Dendritic cell treated with granulocyte-macrophage colony-stimulating factor and Interleukin-4, amounts not matched to agents 40 ng/mL and 50 ng/mL, for 4 days (primary cell): ENCODE results near the gene CCDC183.
"Not testable (repeated sequence)": the region's sequence is repeated elsewhere in the genome, so short reads cannot be mapped to it uniquely, and the experiment has no call there.

Experiments used
- H3K27ac Mint-ChIP-seq: one replicate; pipeline ENCODE4 v1.8.0; 2022; ENCODE audit warnings: mild to moderate bottlenecking, mixed read lengths
- H3K27me3 Mint-ChIP-seq: one replicate; pipeline ENCODE4 v1.8.0; 2022; ENCODE audit warnings: mild to moderate bottlenecking, mixed read lengths
- H3K36me3 Mint-ChIP-seq: one replicate; pipeline ENCODE4 v1.8.0; 2022; ENCODE audit warnings: low read depth, mixed read lengths
- H3K4me1 Mint-ChIP-seq: one replicate; pipeline ENCODE4 v1.8.0; 2022; ENCODE audit warnings: low read depth, mixed read lengths
- H3K4me3 Mint-ChIP-seq: one replicate; pipeline ENCODE4 v1.8.0; 2022; ENCODE audit warnings: mild to moderate bottlenecking, moderate library complexity, mixed read lengths
- H3K9me3 Mint-ChIP-seq: one replicate; pipeline ENCODE4 v1.8.0; 2022; ENCODE audit warnings: mixed read lengths
- intact Hi-C: fragments of 100-400 bp; cut with micrococcal nuclease; formaldehyde crosslinking; loops from one replicate; pipeline ENCODE4 v1.15.0; 2022

Gene CCDC183

GRCh38 chr9:136756134-136756438 lies 40.1 kb upstream of the CCDC183 start:
- H3K27ac Mint-ChIP-seq, result no peak overlapping the region
- peaks cover 9% of the 10 kb centered on the region for H3K36me3 Mint-ChIP-seq
- H3K9me3 Mint-ChIP-seq, result peaks cover 36% of the 10 kb centered on the region
- H3K4me3 Mint-ChIP-seq, result no peak overlapping the region
- peaks cover 29% of the 10 kb centered on the region for H3K27me3 Mint-ChIP-seq
- intact Hi-C loops, result no loop called here
- H3K4me1 Mint-ChIP-seq, result no peaks in the 10 kb centered on the region

- Mint-ChIP-seq H3K4me3 (no peak overlapping the region), H3K4me1 (no peaks in the 10 kb centered on the region), H3K27ac (no peak overlapping the region), H3K9me3 (peaks cover 30% of the 10 kb centered on the region), H3K27me3 (peaks cover 31% of the 10 kb centered on the region), H3K36me3 (peaks cover 9% of the 10 kb centered on the region)
- intact Hi-C loops, result no loop called here
Measured at GRCh38 chr9:136756836-136757235, 39.3 kb upstream of the CCDC183 start.

GRCh38 chr9:136757328-136757727 lies 38.8 kb upstream of the CCDC183 start:
- H3K4me3 Mint-ChIP-seq, result no peak overlapping the region
- no peaks in the 10 kb centered on the region for H3K4me1 Mint-ChIP-seq
- peaks cover 25% of the 10 kb centered on the region for H3K9me3 Mint-ChIP-seq
- peaks cover 28% of the 10 kb centered on the region for H3K27me3 Mint-ChIP-seq
- peaks cover 9% of the 10 kb centered on the region for H3K36me3 Mint-ChIP-seq
- no peak overlapping the region for H3K27ac Mint-ChIP-seq
- intact Hi-C loops, result no loop called here

- no peaks in the 10 kb centered on the region for H3K4me1 Mint-ChIP-seq
- intact Hi-C loops, result no loop called here
- no peak overlapping the region for H3K27ac Mint-ChIP-seq
- H3K4me3 Mint-ChIP-seq, result no peak overlapping the region
- H3K9me3 Mint-ChIP-seq, result peaks cover 20% of the 10 kb centered on the region
- H3K27me3 Mint-ChIP-seq, result peaks cover 25% of the 10 kb centered on the region
- H3K36me3 Mint-ChIP-seq, result peaks cover 9% of the 10 kb centered on the region
Measured at GRCh38 chr9:136757751-136758140, 38.4 kb upstream of the CCDC183 start.

GRCh38 chr9:136759001-136759400 lies 37.1 kb upstream of the CCDC183 start:
- intact Hi-C loops, result no loop called here
- Mint-ChIP-seq H3K27ac (no peak overlapping the region), H3K9me3 (peaks cover 17% of the 10 kb centered on the region), H3K27me3 (peaks cover 32% of the 10 kb centered on the region), H3K36me3 (peaks cover 9% of the 10 kb centered on the region), H3K4me3 (no peak overlapping the region), H3K4me1 (no peaks in the 10 kb centered on the region)

- H3K4me1 Mint-ChIP-seq, result no peaks in the 10 kb centered on the region
- H3K27me3 Mint-ChIP-seq, result peaks cover 30% of the 10 kb centered on the region
- H3K9me3 Mint-ChIP-seq, result peaks cover 17% of the 10 kb centered on the region
- intact Hi-C loops, result no loop called here
- no peak overlapping the region for H3K4me3 Mint-ChIP-seq
- no peak overlapping the region for H3K27ac Mint-ChIP-seq
- peaks cover 9% of the 10 kb centered on the region for H3K36me3 Mint-ChIP-seq
Measured at GRCh38 chr9:136759436-136760325, 36.5 kb upstream of the CCDC183 start.

GRCh38 chr9:136760424-136760823 lies 35.7 kb upstream of the CCDC183 start:
- Mint-ChIP-seq H3K4me3 (no peak overlapping the region), H3K36me3 (peaks cover 8% of the 10 kb centered on the region), H3K9me3 (peaks cover 13% of the 10 kb centered on the region), H3K27ac (no peak overlapping the region), H3K27me3 (peaks cover 27% of the 10 kb centered on the region), H3K4me1 (no peaks in the 10 kb centered on the region)
- intact Hi-C loops, result no loop called here

GRCh38 chr9:136760834-136761544 lies 35.1 kb upstream of the CCDC183 start:
- H3K4me3 Mint-ChIP-seq, H3K27ac Mint-ChIP-seq, H3K36me3 Mint-ChIP-seq, H3K4me1 Mint-ChIP-seq, H3K9me3 Mint-ChIP-seq, intact Hi-C loops: not testable (repeated sequence)
- peaks cover 25% of the 10 kb centered on the region for H3K27me3 Mint-ChIP-seq

- peaks cover 2% of the 10 kb centered on the region for H3K9me3 Mint-ChIP-seq
- H3K27me3 Mint-ChIP-seq, result peaks cover 27% of the 10 kb centered on the region
- H3K27ac Mint-ChIP-seq, result no peak overlapping the region
- intact Hi-C loops, result no loop called here
- no peaks in the 10 kb centered on the region for H3K4me1 Mint-ChIP-seq
- H3K4me3 Mint-ChIP-seq, result no peak overlapping the region
- no peaks in the 10 kb centered on the region for H3K36me3 Mint-ChIP-seq
Measured at GRCh38 chr9:136761545-136761981, 34.6 kb upstream of the CCDC183 start.

GRCh38 chr9:136762221-136762691 lies 33.9 kb upstream of the CCDC183 start:
- Mint-ChIP-seq H3K36me3 (no peaks in the 10 kb centered on the region), H3K27ac (no peak overlapping the region), H3K4me3 (no peak overlapping the region), H3K27me3 (peaks cover 30% of the 10 kb centered on the region), H3K9me3 (no peaks in the 10 kb centered on the region), H3K4me1 (no peaks in the 10 kb centered on the region)
- intact Hi-C loops, result no loop called here

GRCh38 chr9:136762915-136763648 lies 33.1 kb upstream of the CCDC183 start:
- no peaks in the 10 kb centered on the region for H3K4me1 Mint-ChIP-seq
- no peaks in the 10 kb centered on the region for H3K9me3 Mint-ChIP-seq
- peaks cover 36% of the 10 kb centered on the region for H3K27me3 Mint-ChIP-seq
- intact Hi-C loops, result no loop called here
- H3K27ac Mint-ChIP-seq, result no peak overlapping the region
- no peak overlapping the region for H3K4me3 Mint-ChIP-seq
- no peaks in the 10 kb centered on the region for H3K36me3 Mint-ChIP-seq

GRCh38 chr9:136763649-136764035 lies 32.5 kb upstream of the CCDC183 start:
- Mint-ChIP-seq H3K4me1 (no peaks in the 10 kb centered on the region), H3K4me3 (no peak overlapping the region), H3K9me3 (no peaks in the 10 kb centered on the region), H3K27me3 (peaks cover 40% of the 10 kb centered on the region), H3K36me3 (no peaks in the 10 kb centered on the region), H3K27ac (no peak overlapping the region)
- intact Hi-C loops, result no loop called here

GRCh38 chr9:136764301-136764891 lies 31.7 kb upstream of the CCDC183 start, which contains the start of gene LCN15:
Gene LCN15, minus strand, starts transcription at chr9:136764518. Its CDS starts 30 bp downstream, at chr9:136764488.
- intact Hi-C loops, result no loop called here
- no peaks in the 10 kb centered on the region for H3K36me3 Mint-ChIP-seq
- no peaks in the 10 kb centered on the region for H3K4me1 Mint-ChIP-seq
- no peak within 1 kb of the TSS for H3K27ac Mint-ChIP-seq
- no peaks in the 10 kb centered on the region for H3K9me3 Mint-ChIP-seq
- H3K27me3 Mint-ChIP-seq, result peaks cover 43% of the 10 kb centered on the region
- H3K4me3 Mint-ChIP-seq, result no peak within 1 kb of the TSS
